GM23338 (cell line): ENCODE measurements around the gene FOXK2. TPM values are rescaled to one million over a fixed set of nuclear protein-coding genes. Genes with fewer than 3 reads are reported as not detected.

Source experiments
- ATAC-seq: fragments of 200-7000 bp; cut with Tn5 transposase; 3 replicates; pipeline ENCODE4 v1.9.1; 2020
- DNase-seq: peaks from one replicate; pipeline ENCODE4 v3.0.0-alpha.2; 2015; ENCODE audit warnings: low spot score
- H2AFZ ChIP-seq: fragments of 200-600 bp; sonication (generic); 2 replicates; pipeline ENCODE4 v1.8.0; 2016; ENCODE audit warnings: antibody characterized with exemption, mild to moderate bottlenecking, moderate library complexity
- H3F3A ChIP-seq: fragments of 200-600 bp; sonication (generic); replicated peaks from 2 replicates; pipeline ENCODE4 v1.8.0; 2017; ENCODE audit warnings: antibody characterized with exemption, mixed run types, low read depth
- H3K27ac ChIP-seq: fragments of 200-600 bp; sonication (generic); 2 replicates; pipeline ENCODE4 v1.6.1; 2016; ENCODE audit warnings: low read depth
- H3K27me3 ChIP-seq: fragments of 200-600 bp; sonication (generic); 2 replicates; pipeline ENCODE4 v1.8.0; 2016; ENCODE audit warnings: mild to moderate bottlenecking, mixed run types, moderate library complexity; ENCODE audit not compliant: insufficient read depth
- H3K36me3 ChIP-seq: fragments of 200-600 bp; sonication (generic); 2 replicates; pipeline ENCODE4 v1.8.0; 2016; ENCODE audit warnings: mild to moderate bottlenecking; ENCODE audit not compliant: insufficient read depth
- H3K4me1 ChIP-seq: fragments of 200-600 bp; sonication (generic); 2 replicates; pipeline ENCODE4 v1.8.0; 2016; ENCODE audit warnings: mild to moderate bottlenecking, moderate library complexity; ENCODE audit not compliant: insufficient read depth
- H3K4me2 ChIP-seq: fragments of 200-600 bp; sonication (generic); 2 replicates; pipeline ENCODE4 v1.7.1; 2017; ENCODE audit warnings: mixed run types
- H3K4me3 ChIP-seq: fragments of 200-600 bp; sonication (generic); 2 replicates; pipeline ENCODE4 v1.6.1; 2016; ENCODE audit warnings: mixed run types
- H3K79me2 ChIP-seq: fragments of 200-600 bp; sonication (generic); replicated peaks from 2 replicates; pipeline ENCODE4 v1.8.0; 2017; ENCODE audit warnings: mild to moderate bottlenecking; ENCODE audit not compliant: insufficient read depth
- H3K9me2 ChIP-seq: fragments of 200-600 bp; sonication (generic); 2 replicates; pipeline ENCODE4 v1.8.0; 2017; ENCODE audit not compliant: insufficient read depth
- H4K20me1 ChIP-seq: fragments of 200-600 bp; sonication (generic); replicated peaks from 2 replicates; pipeline ENCODE4 v1.8.0; 2017; ENCODE audit warnings: mild to moderate bottlenecking; ENCODE audit not compliant: insufficient read depth
- H3K27ac Mint-ChIP-seq: 2 replicates; pipeline ENCODE4 v1.8.0; 2020; ENCODE audit warnings: inconsistent platforms, mild to moderate bottlenecking, moderate library complexity, mixed read lengths
- H3K27me3 Mint-ChIP-seq: 3 replicates; pipeline ENCODE4 v1.8.0; 2022; ENCODE audit warnings: low read depth, mild to moderate bottlenecking, moderate library complexity, mixed read lengths, inconsistent platforms; ENCODE audit not compliant: insufficient read depth, poor library complexity
- H3K36me3 Mint-ChIP-seq: 3 replicates; pipeline ENCODE4 v1.8.0; 2021; ENCODE audit warnings: low read depth, mild to moderate bottlenecking, inconsistent platforms, moderate library complexity, mixed read lengths
- H3K4me1 Mint-ChIP-seq: 3 replicates; pipeline ENCODE4 v1.8.0; 2020; ENCODE audit warnings: mild to moderate bottlenecking, inconsistent platforms, mixed read lengths
- H3K4me3 Mint-ChIP-seq: 3 replicates; pipeline ENCODE4 v1.8.0; 2021; ENCODE audit warnings: moderate library complexity, mild to moderate bottlenecking, inconsistent platforms, mixed read lengths
- H3K9me3 Mint-ChIP-seq: 3 replicates; pipeline ENCODE4 v1.8.0; 2020; ENCODE audit warnings: moderate library complexity, mild to moderate bottlenecking, inconsistent platforms, mixed read lengths
- CTCF ChIP-seq, 2 experiments: fragments of 200-600 bp in 1 of 2; sonication (generic) in 1 of 2; conservative IDR thresholded peaks; 2 replicates each; pipeline versions ENCODE4 v1.5.1 to v1.6.1; 2016 to 2017; ENCODE audit warnings: antibody characterized with exemption in 2 of 2, low read depth in 2 of 2, mild to moderate bottlenecking in 2 of 2, moderate library complexity in 1 of 2
- ETS1 ChIP-seq: IDR thresholded peaks from 2 replicates; pipeline ENCODE4 v1.6.1; 2016; ENCODE audit warnings: antibody characterized with exemption
- EZH2 ChIP-seq: fragments of 200-600 bp; sonication (generic); IDR thresholded peaks from one replicate; pipeline ENCODE4 v1.8.0; 2017; ENCODE audit warnings: antibody characterized with exemption, mild to moderate bottlenecking, low read depth; ENCODE audit not compliant: unreplicated experiment
- EZH2phosphoT487 ChIP-seq: fragments of 200-600 bp; sonication (generic); IDR thresholded peaks from one replicate; pipeline ENCODE4 v1.8.1; 2018; ENCODE audit warnings: antibody characterized with exemption; ENCODE audit not compliant: unreplicated experiment
- NANOG ChIP-seq: IDR thresholded peaks from 2 replicates; pipeline ENCODE4 v1.6.1; 2016; ENCODE audit warnings: antibody characterized with exemption, borderline replicate concordance
- REST ChIP-seq: IDR thresholded peaks from one replicate; pipeline ENCODE4 v1.6.1; 2018; ENCODE audit warnings: antibody characterized with exemption; ENCODE audit not compliant: unreplicated experiment
- STAT1 ChIP-seq: IDR thresholded peaks from one replicate; pipeline ENCODE4 v1.6.1; 2016; ENCODE audit warnings: antibody characterized with exemption; ENCODE audit not compliant: unreplicated experiment
- ZNF114 ChIP-seq: fragments of 250-450 bp; sonication (Bioruptor Pico); IDR thresholded peaks from 2 replicates; pipeline ENCODE4 v1.5.0; 2020; ENCODE audit warnings: mild to moderate bottlenecking, moderate library complexity
- ZNF462 ChIP-seq: fragments of 250-450 bp; sonication (Bioruptor Pico); IDR thresholded peaks from 2 replicates; pipeline ENCODE4 v1.5.0; 2020; ENCODE audit warnings: mild to moderate bottlenecking, moderate library complexity
- polyA plus RNA-seq: library from polyadenylated mRNA; unstranded; fragments of >200 nt; fragmentation: Nextera tagmentation; extraction: Ambion mirVana; gene quantifications from 2 replicates; pipeline ENCODE4 v1.2.1, GENCODE V29; 2016
- total RNA-seq: library from RNA; depleted of rRNA; stranded (reverse); fragments of >200 nt; shearing (Covaris generic); gene quantifications from 2 replicates; pipeline ENCODE4 v1.2.3, GENCODE V29; 2014

Gene FOXK2
- total and polyA plus RNA-seq, 2 experiments from 2014 or later = 12.3 to 66.0 TPM

GRCh38 chr17:82590216-82590615 lies 70.7 kb downstream of the FOXK2 start:
- Histone ChIP-seq H4K20me1 (peaks cover 9% of the 10 kb centered on the region; the same call in 1 of the 2 replicates), H3K36me3 (peaks cover under 1% of the 10 kb centered on the region; the same call in 1 of the 2 replicates), H3K27me3 (no peaks in the 10 kb centered on the region), H3K4me3 (no peak overlapping the region), H2AFZ (no peak overlapping the region), H3K4me1 (no peaks in the 10 kb centered on the region), H3F3A (peaks cover 24% of the 10 kb centered on the region), H3K79me2 (peaks cover 17% of the 10 kb centered on the region), H3K4me2 (no peak overlapping the region), H3K9me2 (no peaks in the 10 kb centered on the region), H3K27ac (no peak overlapping the region)
- no peak for ATAC-seq
- Mint-ChIP-seq H3K27me3 (peaks cover 8% of the 10 kb centered on the region), H3K27ac (no peak overlapping the region), H3K4me1 (peaks cover 12% of the 10 kb centered on the region), H3K4me3 (no peak overlapping the region), H3K36me3 (peaks cover 55% of the 10 kb centered on the region), H3K9me3 (peaks cover 3% of the 10 kb centered on the region; the same call in 2 of the 3 replicates)
- TF ChIP-seq NANOG = no peak
- no peak for TF ChIP-seq CTCF (conservative IDR thresholded peaks at IDR 0.05; ENCODE audit: low read depth in 2 of 2)
- TF ChIP-seq EZH2phosphoT487 = no peak
- TF ChIP-seq REST = no peak
- no peak for TF ChIP-seq ZNF114 (CRISPR knock-in tag)
- TF ChIP-seq ZNF462 = no peak
- no peak for TF ChIP-seq STAT1
- no peak for TF ChIP-seq ETS1
- TF ChIP-seq EZH2 = no peak
- no peak for DNase-seq
